Peyer's patch (tissue), 4 donors: ENCODE data around the gene ZFP62. TPM values are rescaled to one million over a fixed set of nuclear protein-coding genes. Genes with fewer than 3 reads are reported as not detected.

Source experiments
- DNase-seq, 3 donors: peaks; one replicate each; pipeline ENCODE4 v3.0.0-alpha.2; 2017 to 2019
- H3K27ac ChIP-seq, 4 donors: fragments of 200-600 bp; sonication (generic); one replicate each; pipeline ENCODE4 v1.5.1; 2016 to 2019
- H3K27me3 ChIP-seq, 2 donors: fragments of 200-600 bp; sonication (generic); one replicate each; pipeline ENCODE4 v1.5.1; 2019
- H3K36me3 ChIP-seq, 3 donors: fragments of 200-600 bp; sonication (generic); one replicate each; pipeline ENCODE4 v1.5.1; 2016 to 2019
- H3K4me1 ChIP-seq, 4 donors: fragments of 200-600 bp; sonication (generic); one replicate each; pipeline ENCODE4 v1.5.1; 2016 to 2019
- H3K4me3 ChIP-seq, 4 donors: fragments of 200-600 bp; sonication (generic); 1 replicate in 3 of 4; 2 replicates in 1 of 4; pipeline ENCODE4 v1.5.1; 2016 to 2019; ENCODE audit warnings: mild to moderate bottlenecking in 1 of 4
- H3K9me3 ChIP-seq, 4 donors: fragments of 200-600 bp; sonication (generic); one replicate each; pipeline ENCODE4 v1.5.1; 2016 to 2019; ENCODE audit warnings: mild to moderate bottlenecking in 1 of 4
- POLR2A ChIP-seq, 2 donors: fragments of 450-650 bp; IDR thresholded peaks; one replicate each; pipeline ENCODE4 v1.5.1; 2017; ENCODE audit warnings: antibody characterized with exemption in 2 of 2, mild to moderate bottlenecking in 2 of 2, moderate library complexity in 2 of 2
- total RNA-seq, 4 donors: library from RNA; depleted of rRNA; stranded (reverse); fragments of >200 nt; gene quantifications; one replicate each; pipeline ENCODE4 v1.1.0, GENCODE V29; 2016
- TF ChIP-seq, protein P1 (sequence below), 6 experiments: fragments of 450-650 bp in 4 of 6; fragments of 200-600 bp in 2 of 6; sonication (generic) in 1 of 6; IDR thresholded peaks; one replicate each; pipeline ENCODE4 v1.5.1; 2017 to 2019; ENCODE audit warnings: antibody characterized with exemption in 6 of 6, mild to moderate bottlenecking in 3 of 6, moderate library complexity in 1 of 6

The ZFP62 gene
- total RNA-seq, 4 donors from 2014 or later, result 22.4 to 45.8 (median 36.4) TPM

DNA sequence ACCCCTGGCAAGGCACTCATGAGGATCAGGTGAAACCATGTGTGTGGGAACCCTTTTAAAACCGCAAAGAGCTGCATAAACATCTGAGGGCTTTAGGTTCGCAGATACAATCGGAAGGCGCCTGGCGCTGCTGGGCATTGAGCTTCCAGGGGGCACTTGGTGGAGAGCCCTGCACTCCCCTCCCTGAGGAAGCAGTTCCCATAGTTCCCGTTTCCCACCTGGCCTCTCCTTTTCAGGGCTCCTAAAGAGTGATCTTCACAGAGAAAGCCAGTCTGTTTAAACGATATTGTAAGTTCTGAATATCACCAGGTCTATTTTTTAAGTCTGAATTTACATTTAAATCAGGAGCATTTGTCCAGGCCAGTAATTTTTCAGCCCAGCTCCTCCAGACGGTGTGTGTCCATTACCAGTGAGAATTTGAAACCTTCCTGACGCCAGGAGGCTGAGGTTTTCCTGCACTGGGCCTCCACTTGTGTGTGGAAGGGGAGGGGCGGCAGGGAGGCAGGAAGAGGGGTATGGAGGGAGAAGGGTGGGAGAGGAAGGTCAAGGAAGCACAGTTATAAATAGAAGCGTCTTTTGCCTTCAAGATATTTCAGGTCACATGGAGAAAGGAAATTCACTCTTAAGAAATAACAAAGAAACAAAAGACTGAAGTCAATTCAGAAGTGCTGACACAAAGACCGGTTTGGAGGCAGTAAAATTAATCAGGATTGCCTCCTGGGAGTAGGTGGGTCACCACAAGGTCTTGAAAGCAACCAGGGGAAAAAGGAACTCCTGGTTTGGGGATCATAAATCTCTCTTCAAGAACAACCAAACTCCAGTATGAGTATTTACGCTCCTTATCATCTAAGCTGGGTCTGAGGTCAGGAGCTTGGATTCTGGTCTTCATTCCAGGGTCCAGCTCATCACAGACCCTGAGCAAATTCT is 44.2 kb downstream of the ZFP62 start:
- Histone ChIP-seq H3K27ac (peak overlapping the region in 3 of 4 donors; percentile 12 to 59 (median 50)), H3K36me3 (no peaks in the 10 kb centered on the region), H3K4me1 (peaks cover 0 to 12% (median under 1%) of the 10 kb centered on the region in 4 donors), H3K27me3 (no peaks in the 10 kb centered on the region), H3K9me3 (no peaks in the 10 kb centered on the region), H3K4me3 (no peak overlapping the region)
- TF ChIP-seq, protein P1, sequence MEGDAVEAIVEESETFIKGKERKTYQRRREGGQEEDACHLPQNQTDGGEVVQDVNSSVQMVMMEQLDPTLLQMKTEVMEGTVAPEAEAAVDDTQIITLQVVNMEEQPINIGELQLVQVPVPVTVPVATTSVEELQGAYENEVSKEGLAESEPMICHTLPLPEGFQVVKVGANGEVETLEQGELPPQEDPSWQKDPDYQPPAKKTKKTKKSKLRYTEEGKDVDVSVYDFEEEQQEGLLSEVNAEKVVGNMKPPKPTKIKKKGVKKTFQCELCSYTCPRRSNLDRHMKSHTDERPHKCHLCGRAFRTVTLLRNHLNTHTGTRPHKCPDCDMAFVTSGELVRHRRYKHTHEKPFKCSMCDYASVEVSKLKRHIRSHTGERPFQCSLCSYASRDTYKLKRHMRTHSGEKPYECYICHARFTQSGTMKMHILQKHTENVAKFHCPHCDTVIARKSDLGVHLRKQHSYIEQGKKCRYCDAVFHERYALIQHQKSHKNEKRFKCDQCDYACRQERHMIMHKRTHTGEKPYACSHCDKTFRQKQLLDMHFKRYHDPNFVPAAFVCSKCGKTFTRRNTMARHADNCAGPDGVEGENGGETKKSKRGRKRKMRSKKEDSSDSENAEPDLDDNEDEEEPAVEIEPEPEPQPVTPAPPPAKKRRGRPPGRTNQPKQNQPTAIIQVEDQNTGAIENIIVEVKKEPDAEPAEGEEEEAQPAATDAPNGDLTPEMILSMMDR (IDR thresholded peaks at IDR 0.05), result no peak
- no peak for TF ChIP-seq POLR2A (IDR thresholded peaks at IDR 0.05)
- peak in 1 of 3 donors; percentile 35 for DNase-seq

DNA sequence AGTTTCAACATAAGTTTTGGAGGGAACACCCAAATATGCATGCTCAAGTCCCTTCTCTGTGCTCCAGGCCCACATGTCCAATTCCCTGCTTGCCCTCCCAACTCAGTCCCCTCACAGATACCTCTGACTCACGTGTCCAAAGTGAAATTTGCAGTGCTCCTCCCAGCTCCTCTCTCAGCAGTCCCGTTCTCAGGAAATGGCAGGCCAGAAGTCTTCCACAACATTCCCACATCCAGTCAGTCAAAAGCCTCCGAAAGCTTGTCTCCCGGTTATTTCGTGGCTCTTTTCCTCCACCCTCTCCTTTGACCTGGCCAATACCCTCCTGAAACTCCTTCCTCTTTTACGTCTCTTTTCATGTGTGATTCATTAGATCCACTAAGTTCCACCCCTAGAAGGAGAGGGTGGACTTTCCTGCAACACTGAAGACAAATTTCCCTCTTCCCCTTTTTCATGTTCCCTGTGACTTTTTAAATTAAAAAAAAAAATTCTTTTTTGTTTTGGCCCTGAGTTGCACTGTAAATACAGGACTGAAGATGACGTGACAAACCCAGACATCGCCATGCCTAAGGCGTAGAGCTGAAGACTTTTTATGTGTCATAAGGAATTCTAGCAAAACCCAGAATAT is 45.7 kb downstream of the ZFP62 start:
- Histone ChIP-seq H3K27ac (peak overlapping the region in 2 of 4 donors; percentile 50 to 51), H3K27me3 (no peaks in the 10 kb centered on the region), H3K36me3 (no peaks in the 10 kb centered on the region), H3K9me3 (no peaks in the 10 kb centered on the region), H3K4me3 (peak overlapping the region in 2 of 4 donors; percentile 17 to 24), H3K4me1 (peaks cover 0 to 10% (median 8%) of the 10 kb centered on the region in 4 donors)
- peak in 1 of 3 donors; percentile 10 for DNase-seq
- TF ChIP-seq POLR2A (IDR thresholded peaks at IDR 0.05), result peak in 1 of 2 donors; percentile 18
- TF ChIP-seq, protein P1 (IDR thresholded peaks at IDR 0.05), result no peak

DNA sequence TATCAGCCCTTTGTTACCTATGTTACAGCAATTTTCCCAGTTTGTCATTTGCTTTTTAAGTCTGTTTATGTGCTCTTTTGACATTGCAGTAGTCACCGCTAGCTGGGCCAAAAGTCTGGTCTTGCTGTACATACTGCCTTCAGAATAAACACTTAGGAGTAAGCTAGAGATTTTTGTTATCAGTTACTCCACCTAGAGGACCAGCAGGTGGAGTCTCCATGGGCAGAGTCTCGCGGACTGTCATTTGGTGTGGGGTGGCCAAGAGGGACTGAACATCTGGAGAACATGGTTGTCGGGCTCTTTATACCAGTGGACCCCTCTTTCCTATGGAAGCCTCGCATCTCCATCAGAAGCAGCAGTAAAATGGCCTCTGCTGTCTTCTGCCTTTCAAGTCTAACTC is 47.7 kb downstream of the ZFP62 start:
- peaks cover 0 to 20% (median 9%) of the 10 kb centered on the region in 4 donors for H3K4me1 ChIP-seq
- TF ChIP-seq, protein P1 (IDR thresholded peaks at IDR 0.05), result peak in 2 of 6 experiments; percentile 30 to 32
- TF ChIP-seq POLR2A (IDR thresholded peaks at IDR 0.05), result no peak
- peak overlapping the region in 1 of 4 donors; percentile 25 for H3K27ac ChIP-seq
- no peak overlapping the region for H3K4me3 ChIP-seq
- no peaks in the 10 kb centered on the region for H3K27me3 ChIP-seq
- DNase-seq, result no peak
- no peaks in the 10 kb centered on the region for H3K36me3 ChIP-seq
- H3K9me3 ChIP-seq, result no peaks in the 10 kb centered on the region

DNA sequence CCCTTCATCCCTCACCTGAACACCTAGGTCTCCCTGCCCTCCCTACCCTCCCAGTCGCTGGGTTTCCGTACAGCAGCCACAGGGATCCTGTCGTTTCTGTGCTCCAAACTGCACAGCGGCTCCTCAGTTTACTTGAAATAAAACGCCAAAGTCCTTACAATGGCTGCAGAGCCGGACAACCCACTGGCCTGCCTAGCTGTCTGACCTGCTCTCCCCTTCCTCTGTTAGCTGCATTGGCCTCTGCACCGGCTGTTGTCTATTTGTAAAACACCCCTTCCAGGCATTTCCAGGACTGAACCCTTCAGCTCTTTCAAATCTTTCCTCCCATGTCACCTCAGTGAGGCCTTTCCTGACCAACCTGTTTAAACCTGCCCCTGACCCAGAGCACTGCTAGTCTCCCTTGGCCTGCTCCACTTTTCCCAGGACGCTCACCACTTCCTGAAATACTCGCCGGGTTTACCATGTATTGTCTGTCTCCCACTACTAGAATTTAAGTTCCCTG is 49.4 kb downstream of the ZFP62 start:
- peak overlapping the region in 2 of 4 donors; percentile 75 to 85 for H3K4me3 ChIP-seq
- DNase-seq, result peak in 1 of 3 donors; percentile 46
- peaks cover under 1 to 38% (median 23%) of the 10 kb centered on the region in 4 donors for H3K4me1 ChIP-seq

More for the DNA sequence above, 49.4 kb downstream of the ZFP62 start:
- TF ChIP-seq, protein P1 (IDR thresholded peaks at IDR 0.05), result no peak
- no peak for TF ChIP-seq POLR2A (IDR thresholded peaks at IDR 0.05)
- Histone ChIP-seq H3K36me3 (no peaks in the 10 kb centered on the region), H3K9me3 (no peaks in the 10 kb centered on the region), H3K27ac (peak overlapping the region; percentile 92 to 99 (median 99)), H3K27me3 (no peaks in the 10 kb centered on the region)
